Measurements from ENCODE around the gene RERE. TPM values are rescaled to one million over a fixed set of nuclear protein-coding genes. Genes with fewer than 3 reads are reported as not detected.

Gene RERE
- total RNA-seq, 1 experiment from 2014 or later, result 73.4 TPM

GRCh38 chr1:8426996-8427395, 390.4 kb downstream of the RERE start:
- no peak for TF ChIP-seq EZH2 (IDR thresholded peaks at IDR 0.05; ENCODE audit: low read depth)
- no peak for TF ChIP-seq CTCF (conservative IDR thresholded peaks at IDR 0.05)
- no TSS peak for BruUV-seq (replicated peaks)
- Histone ChIP-seq H3K9me2 (ENCODE audit: insufficient read depth) (no peaks in the 10 kb centered on the region), H2AFZ (no peak overlapping the region), H3K4me1 (replicated peaks; ENCODE audit: insufficient read depth) (peaks cover 20% of the 10 kb centered on the region), H3K4me3 (no peak overlapping the region), H3K79me2 (ENCODE audit: low read depth) (peaks cover 12% of the 10 kb centered on the region), H3F3A (ENCODE audit: insufficient read depth, low read depth) (peaks cover 14% of the 10 kb centered on the region), H3K9me3 (ENCODE audit: insufficient read depth, low read depth) (no peaks in the 10 kb centered on the region), H3K36me3 (ENCODE audit: low read depth) (no peaks in the 10 kb centered on the region), H3K4me2 (no peak overlapping the region), H4K20me1 (ENCODE audit: insufficient read depth) (no peaks in the 10 kb centered on the region), H3K27ac (no peak overlapping the region), H3K27me3 (ENCODE audit: insufficient read depth, low read depth) (no peaks in the 10 kb centered on the region)
- intact Hi-C loops (cut with micrococcal nuclease; ENCODE audit: unreplicated experiment), result no loop called here
- POLR2A ChIA-PET (ENCODE audit: unreplicated experiment), result interaction anchor here (0.7 kb wide), 1 partner anchor 92 kb away, joined by 4 read pairs; no protein-coding TSS in a partner anchor
- CTCF ChIA-PET, result no interaction called here
- DNase-seq, result no peak

GRCh38 chr1:8425781-8426161, 391.7 kb downstream of the RERE start:
- intact Hi-C loops (cut with micrococcal nuclease; ENCODE audit: unreplicated experiment), result no loop called here
- Histone ChIP-seq H3K4me1 (replicated peaks; ENCODE audit: insufficient read depth) (peaks cover 32% of the 10 kb centered on the region), H3F3A (ENCODE audit: insufficient read depth, low read depth) (peaks cover 14% of the 10 kb centered on the region), H3K27ac (0 out of 2 replicates have a peak overlapping the region, but pooled peaks have one; percentile 12), H4K20me1 (ENCODE audit: insufficient read depth) (no peaks in the 10 kb centered on the region), H3K9me2 (ENCODE audit: insufficient read depth) (no peaks in the 10 kb centered on the region), H2AFZ (no peak overlapping the region), H3K4me2 (no peak overlapping the region), H3K27me3 (ENCODE audit: insufficient read depth, low read depth) (no peaks in the 10 kb centered on the region), H3K79me2 (ENCODE audit: low read depth) (peaks cover 24% of the 10 kb centered on the region), H3K9me3 (ENCODE audit: insufficient read depth, low read depth) (no peaks in the 10 kb centered on the region), H3K36me3 (ENCODE audit: low read depth) (no peaks in the 10 kb centered on the region), H3K4me3 (no peak overlapping the region)
- ChIA-PET CTCF (interaction anchor here (0.5 to 0.6 kb wide), 2 partner anchors 31 to 45 kb away, joined by 3 to 4 read pairs; no protein-coding TSS in a partner anchor), POLR2A (ENCODE audit: unreplicated experiment) (no interaction called here)
- BruUV-seq (replicated peaks), result no TSS peak
- no peak for DNase-seq
- TF ChIP-seq EZH2 (IDR thresholded peaks at IDR 0.05; ENCODE audit: low read depth), result no peak
- no peak for TF ChIP-seq CTCF (conservative IDR thresholded peaks at IDR 0.05)

GRCh38 chr1:8425150-8425780, 392.2 kb downstream of the RERE start:
- intact Hi-C loops (cut with micrococcal nuclease; ENCODE audit: unreplicated experiment), result no loop called here
- Histone ChIP-seq H3K4me1 (replicated peaks; ENCODE audit: insufficient read depth) (peaks cover 36% of the 10 kb centered on the region), H4K20me1 (ENCODE audit: insufficient read depth) (no peaks in the 10 kb centered on the region), H3K27ac (peak overlapping the region; percentile 84), H3F3A (ENCODE audit: insufficient read depth, low read depth) (peaks cover 14% of the 10 kb centered on the region), H3K79me2 (ENCODE audit: low read depth) (peaks cover 29% of the 10 kb centered on the region), H3K27me3 (ENCODE audit: insufficient read depth, low read depth) (no peaks in the 10 kb centered on the region), H3K4me3 (no peak overlapping the region; the same call in 1 of the 2 replicates), H3K36me3 (ENCODE audit: low read depth) (no peaks in the 10 kb centered on the region), H3K4me2 (peak overlapping the region; percentile 85), H2AFZ (no peak overlapping the region), H3K9me3 (ENCODE audit: insufficient read depth, low read depth) (no peaks in the 10 kb centered on the region), H3K9me2 (ENCODE audit: insufficient read depth) (no peaks in the 10 kb centered on the region)
- POLR2A ChIA-PET (ENCODE audit: unreplicated experiment), result interaction anchor here (0.5 to 1.1 kb wide), 3 partner anchors 224 to 448 kb away, joined by 3 to 4 read pairs (median 4); no protein-coding TSS in a partner anchor
- no TSS peak for BruUV-seq (replicated peaks)
- no peak for DNase-seq
- CTCF ChIA-PET, result interaction anchor here (0.7 kb wide), 1 partner anchor 278 kb away, joined by 7 read pairs; no protein-coding TSS in a partner anchor
- no peak for TF ChIP-seq CTCF (conservative IDR thresholded peaks at IDR 0.05)
- no peak for TF ChIP-seq EZH2 (IDR thresholded peaks at IDR 0.05; ENCODE audit: low read depth)

All from PC-9 (cell line).